Measurements from ENCODE around the gene MTFR2. TPM values are rescaled to one million over a fixed set of nuclear protein-coding genes. Genes with fewer than 3 reads are reported as not detected.

Gene MTFR2
- under 1 TPM in 1 of 2 donors, not detected in 1; 0.41 TPM for total RNA-seq

DNA sequence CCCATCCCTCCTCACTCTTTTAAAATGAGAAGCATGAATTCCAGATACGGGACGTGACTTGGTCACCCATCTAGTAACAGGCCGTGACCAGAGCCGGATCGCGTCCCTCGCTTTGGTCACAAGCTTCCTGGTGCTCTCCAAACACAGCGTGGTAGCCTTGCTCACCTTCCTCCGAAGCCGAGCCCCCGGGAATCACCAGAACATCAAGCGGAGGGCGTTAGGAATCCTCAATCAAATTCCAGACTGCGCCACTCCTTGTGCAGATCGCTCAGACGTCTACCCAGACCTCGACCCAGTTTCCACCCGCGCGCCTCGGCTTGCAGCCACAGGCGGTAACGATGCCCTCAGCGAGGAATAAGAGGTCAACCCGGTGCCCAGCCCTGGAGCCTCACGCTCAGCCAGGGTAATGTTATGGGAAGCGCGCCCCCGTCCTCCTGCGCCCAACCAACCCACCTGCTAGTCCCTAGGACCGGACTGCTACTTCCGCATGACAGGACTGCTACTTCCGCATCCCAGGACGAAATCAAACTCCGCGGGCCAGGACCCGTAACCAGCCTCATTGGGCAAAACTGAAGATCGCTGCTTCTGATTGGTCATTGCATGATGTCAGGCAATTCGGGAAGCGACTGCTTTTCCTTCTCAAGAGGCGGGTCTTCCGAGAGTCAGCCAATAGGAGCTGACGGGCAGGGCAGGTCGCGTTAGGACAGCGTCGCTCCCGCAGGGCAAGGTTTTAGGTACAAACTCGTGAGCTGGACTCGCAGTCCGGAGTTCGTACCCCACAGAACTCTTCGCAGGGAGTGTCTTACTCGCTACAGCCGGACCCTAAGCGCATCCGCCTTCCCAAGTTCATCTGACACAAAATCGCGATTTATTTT, at the start of gene MTFR2:
Gene MTFR2, minus strand, starts transcription at position 501 of the 875 bp plus-strand sequence. CDS start 1,212 bp downstream, outside the sequence.
- Histone ChIP-seq H3K4me1 (ENCODE audit: control insufficient read depth in 1 of 2, low read depth in 2 of 2) (peaks cover 6 to 15% of the 10 kb centered on the region in 2 donors), H3K27ac (no peak within 1 kb of the TSS), H3K9me3 (no peaks in the 10 kb centered on the region), H3K36me3 (no peaks in the 10 kb centered on the region), H3K27me3 (replicated peaks; ENCODE audit: insufficient read depth) (no peaks in the 10 kb centered on the region), H3K4me3 (peak within 1 kb of the TSS; percentile 78)
- ATAC-seq (ENCODE audit: insufficient number of reproducible peaks, low FRiP score, low read depth), result peak; percentile 100
- TF ChIP-seq, protein P1, sequence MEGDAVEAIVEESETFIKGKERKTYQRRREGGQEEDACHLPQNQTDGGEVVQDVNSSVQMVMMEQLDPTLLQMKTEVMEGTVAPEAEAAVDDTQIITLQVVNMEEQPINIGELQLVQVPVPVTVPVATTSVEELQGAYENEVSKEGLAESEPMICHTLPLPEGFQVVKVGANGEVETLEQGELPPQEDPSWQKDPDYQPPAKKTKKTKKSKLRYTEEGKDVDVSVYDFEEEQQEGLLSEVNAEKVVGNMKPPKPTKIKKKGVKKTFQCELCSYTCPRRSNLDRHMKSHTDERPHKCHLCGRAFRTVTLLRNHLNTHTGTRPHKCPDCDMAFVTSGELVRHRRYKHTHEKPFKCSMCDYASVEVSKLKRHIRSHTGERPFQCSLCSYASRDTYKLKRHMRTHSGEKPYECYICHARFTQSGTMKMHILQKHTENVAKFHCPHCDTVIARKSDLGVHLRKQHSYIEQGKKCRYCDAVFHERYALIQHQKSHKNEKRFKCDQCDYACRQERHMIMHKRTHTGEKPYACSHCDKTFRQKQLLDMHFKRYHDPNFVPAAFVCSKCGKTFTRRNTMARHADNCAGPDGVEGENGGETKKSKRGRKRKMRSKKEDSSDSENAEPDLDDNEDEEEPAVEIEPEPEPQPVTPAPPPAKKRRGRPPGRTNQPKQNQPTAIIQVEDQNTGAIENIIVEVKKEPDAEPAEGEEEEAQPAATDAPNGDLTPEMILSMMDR (IDR thresholded peaks at IDR 0.05), result no peak
- peak; percentile 94 for DNase-seq (ENCODE audit: low spot score)

DNA sequence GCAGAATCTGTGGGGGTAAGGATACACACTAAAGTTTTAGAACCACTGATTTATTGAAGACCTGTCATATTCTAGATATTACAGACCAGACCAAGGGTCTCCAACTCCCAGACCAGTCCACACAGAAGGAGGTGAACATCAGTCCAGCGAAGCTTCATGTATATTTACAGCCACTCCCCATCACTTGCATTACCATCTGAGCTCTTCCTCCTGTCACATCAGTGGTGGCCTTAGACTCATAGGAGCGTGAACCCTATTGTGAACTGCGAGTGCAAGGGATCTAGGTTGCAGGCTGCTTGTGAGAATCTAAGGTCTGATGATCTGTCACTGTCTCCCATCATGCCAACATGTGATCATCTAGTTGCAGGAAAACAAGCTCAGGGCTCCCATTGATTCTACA, 44.5 kb upstream of the MTFR2 start:
- TF ChIP-seq, protein P1 (IDR thresholded peaks at IDR 0.05), result no peak
- DNase-seq (ENCODE audit: low spot score) (no peak), ATAC-seq (ENCODE audit: insufficient number of reproducible peaks, low FRiP score, low read depth) (no peak)
- Histone ChIP-seq H3K27ac (no peak overlapping the region), H3K27me3 (replicated peaks; ENCODE audit: insufficient read depth) (no peaks in the 10 kb centered on the region), H3K36me3 (no peaks in the 10 kb centered on the region), H3K4me3 (no peak overlapping the region), H3K4me1 (ENCODE audit: control insufficient read depth in 1 of 2, low read depth in 2 of 2) (peaks cover 8% of the 10 kb centered on the region in 2 donors), H3K9me3 (no peaks in the 10 kb centered on the region)

DNA sequence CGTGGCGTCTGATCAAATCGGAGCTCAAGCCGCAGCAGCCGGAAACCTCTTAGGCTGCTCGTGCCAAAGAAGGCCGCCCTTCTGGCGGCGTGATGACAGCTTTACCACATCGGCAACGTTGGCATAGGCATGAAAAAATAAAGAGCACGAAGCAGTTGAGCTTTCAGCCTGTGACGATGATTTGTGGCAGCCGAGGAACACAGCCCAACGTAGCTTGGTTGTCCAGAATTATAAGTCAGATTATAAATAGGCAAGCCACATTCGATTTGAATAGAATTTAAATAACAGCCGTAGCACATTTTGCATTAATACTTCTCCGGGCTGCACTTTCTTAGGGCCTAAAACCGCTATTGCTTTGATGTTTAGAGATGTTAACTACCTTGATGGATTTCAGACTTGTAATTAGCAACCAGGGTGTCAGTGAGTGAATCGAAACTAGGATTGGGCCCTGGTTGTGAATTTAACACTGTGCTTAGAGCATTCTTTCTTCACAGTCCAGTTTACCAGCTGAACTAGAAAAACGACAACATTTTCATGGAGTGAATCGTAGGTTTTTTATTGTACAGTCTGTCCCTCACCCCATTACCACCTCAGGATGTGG, 40.4 kb upstream of the MTFR2 start:
- Histone ChIP-seq H3K9me3 (no peaks in the 10 kb centered on the region), H3K27me3 (replicated peaks; ENCODE audit: insufficient read depth) (no peaks in the 10 kb centered on the region), H3K4me3 (peak overlapping the region; percentile 96), H3K36me3 (no peaks in the 10 kb centered on the region), H3K27ac (peak overlapping the region; percentile 97 to 100), H3K4me1 (ENCODE audit: control insufficient read depth in 1 of 2, low read depth in 2 of 2) (peaks cover 33 to 36% of the 10 kb centered on the region in 2 donors)
- ATAC-seq (ENCODE audit: insufficient number of reproducible peaks, low FRiP score, low read depth) (peak; percentile 39), DNase-seq (ENCODE audit: low spot score) (peak; percentile 30)
- TF ChIP-seq, protein P1 (IDR thresholded peaks at IDR 0.05), result no peak

DNA sequence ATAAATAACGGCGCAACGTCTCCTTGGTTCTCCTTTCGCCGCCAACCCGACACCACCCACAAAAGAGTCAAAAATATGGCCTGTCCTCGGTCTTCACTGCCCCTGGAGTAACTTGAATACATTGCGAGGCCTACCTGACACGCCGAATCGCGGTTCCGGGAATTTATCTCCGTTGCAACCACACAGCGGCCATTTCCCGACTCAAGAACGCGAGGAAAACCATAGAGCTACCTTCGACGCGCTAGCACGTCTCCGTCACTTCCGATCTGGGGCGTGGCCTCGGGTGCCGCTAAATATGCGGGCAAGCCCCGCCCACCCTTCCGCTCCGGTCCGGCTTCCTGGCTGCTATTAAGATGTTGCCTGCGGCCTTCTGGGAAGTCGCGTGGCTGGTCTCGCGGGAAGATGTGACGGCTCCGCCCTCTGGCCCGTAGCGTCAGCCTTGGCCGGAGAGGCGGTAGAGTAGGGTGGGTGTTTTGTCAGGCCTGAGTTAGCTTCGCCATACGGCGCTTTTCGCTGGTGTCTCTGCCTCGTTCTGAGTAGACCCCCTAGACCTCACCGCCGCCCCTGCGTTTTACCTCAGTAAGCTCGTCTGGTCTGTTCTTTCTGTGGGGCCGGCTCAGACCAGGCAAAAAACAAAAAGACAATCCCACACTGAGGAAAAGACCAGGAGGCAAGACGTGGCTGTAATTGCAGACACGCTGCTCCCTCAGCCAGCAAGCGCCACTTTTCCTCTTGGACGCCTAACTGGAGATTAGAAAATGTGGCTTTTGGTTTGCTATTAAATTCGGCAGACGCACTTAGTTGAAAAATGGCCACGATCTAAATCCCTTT, 39.7 kb upstream of the MTFR2 start, which contains the start of gene BCLAF1:
Gene BCLAF1, minus strand, starts transcription at position 268 of the 831 bp plus-strand sequence. CDS start 9,980 bp downstream, outside the sequence.
- Histone ChIP-seq H3K9me3 (no peaks in the 10 kb centered on the region), H3K27me3 (replicated peaks; ENCODE audit: insufficient read depth) (no peaks in the 10 kb centered on the region), H3K36me3 (no peaks in the 10 kb centered on the region), H3K4me3 (peak within 1 kb of the TSS; percentile 96), H3K4me1 (ENCODE audit: control insufficient read depth in 1 of 2, low read depth in 2 of 2) (peaks cover 40 to 43% of the 10 kb centered on the region in 2 donors), H3K27ac (peak within 1 kb of the TSS; percentile 97 to 100)
- ATAC-seq (ENCODE audit: insufficient number of reproducible peaks, low FRiP score, low read depth) (peak; percentile 96), DNase-seq (ENCODE audit: low spot score) (peak; percentile 96)
- TF ChIP-seq, protein P1 (IDR thresholded peaks at IDR 0.05), result no peak
